PC-9 (cell line): ENCODE measurements around the gene FEN1.

Experiments
- EZH2 ChIP-seq: fragments of 200-600 bp; sonication (generic); IDR thresholded peaks from 2 replicates; pipeline ENCODE4 v1.8.0; 2017; ENCODE audit warnings: antibody characterized with exemption, low read depth
- TF ChIP-seq, protein P1 (sequence below): fragments of 200-600 bp; sonication (generic); conservative IDR thresholded peaks from 2 replicates; pipeline ENCODE4 v1.6.1; 2017; ENCODE audit warnings: mixed run types, antibody characterized with exemption, mild to moderate bottlenecking, moderate library complexity

- TF ChIP-seq, protein P1, sequence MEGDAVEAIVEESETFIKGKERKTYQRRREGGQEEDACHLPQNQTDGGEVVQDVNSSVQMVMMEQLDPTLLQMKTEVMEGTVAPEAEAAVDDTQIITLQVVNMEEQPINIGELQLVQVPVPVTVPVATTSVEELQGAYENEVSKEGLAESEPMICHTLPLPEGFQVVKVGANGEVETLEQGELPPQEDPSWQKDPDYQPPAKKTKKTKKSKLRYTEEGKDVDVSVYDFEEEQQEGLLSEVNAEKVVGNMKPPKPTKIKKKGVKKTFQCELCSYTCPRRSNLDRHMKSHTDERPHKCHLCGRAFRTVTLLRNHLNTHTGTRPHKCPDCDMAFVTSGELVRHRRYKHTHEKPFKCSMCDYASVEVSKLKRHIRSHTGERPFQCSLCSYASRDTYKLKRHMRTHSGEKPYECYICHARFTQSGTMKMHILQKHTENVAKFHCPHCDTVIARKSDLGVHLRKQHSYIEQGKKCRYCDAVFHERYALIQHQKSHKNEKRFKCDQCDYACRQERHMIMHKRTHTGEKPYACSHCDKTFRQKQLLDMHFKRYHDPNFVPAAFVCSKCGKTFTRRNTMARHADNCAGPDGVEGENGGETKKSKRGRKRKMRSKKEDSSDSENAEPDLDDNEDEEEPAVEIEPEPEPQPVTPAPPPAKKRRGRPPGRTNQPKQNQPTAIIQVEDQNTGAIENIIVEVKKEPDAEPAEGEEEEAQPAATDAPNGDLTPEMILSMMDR, result no peak
- no peak for TF ChIP-seq EZH2
Observed at GRCh38 chr11:61828629-61829407, 36.1 kb downstream of the FEN1 start.
